ENCODE measurements around the gene RIMBP2.

The RIMBP2 gene

GRCh38 chr12:130729344-130729743 is 13.2 kb upstream of the RIMBP2 start:
- Histone ChIP-seq H3K4me3 (ENCODE audit: low read depth in 1 of 2, low read length in 2 of 2) (no peak overlapping the region), H4K20me1 (ENCODE audit: insufficient read depth, low read length) (no peaks in the 10 kb centered on the region), H3K9ac (ENCODE audit: low read depth, low read length) (no peak overlapping the region), H2AFZ (ENCODE audit: low read depth, low read length) (no peak overlapping the region), H3K9me3 (ENCODE audit: insufficient read depth, low read length, severe bottlenecking) (no peaks in the 10 kb centered on the region), H3K4me2 (ENCODE audit: insufficient read depth, low read length) (no peak overlapping the region), H3K36me3 (ENCODE audit: insufficient read depth, low read length) (no peaks in the 10 kb centered on the region), H3K27me3 (ENCODE audit: insufficient read depth, low read length, poor library complexity) (no peaks in the 10 kb centered on the region), H3K79me2 (ENCODE audit: insufficient read depth, low read length) (no peaks in the 10 kb centered on the region), H3K27ac (ENCODE audit: low read length) (no peak overlapping the region), H3K4me1 (ENCODE audit: insufficient read depth, low read length) (no peaks in the 10 kb centered on the region)
- no peak for DNase-seq
- TF ChIP-seq EZH2 (IDR thresholded peaks at IDR 0.05; ENCODE audit: borderline replicate concordance, low read depth, low read length, severe bottlenecking) (no peak), CTCF (IDR thresholded peaks at IDR 0.05; ENCODE audit: borderline replicate concordance, extremely low read depth, low read length, poor library complexity, severe bottlenecking) (no peak)
- ATAC-seq (ENCODE audit: insufficient read depth, low read depth), result no peak

- no peak overlapping the region for H3K27ac ChIP-seq (ENCODE audit: low read length)
- TF ChIP-seq EZH2 (IDR thresholded peaks at IDR 0.05; ENCODE audit: borderline replicate concordance, low read depth, low read length, severe bottlenecking) (no peak), CTCF (IDR thresholded peaks at IDR 0.05; ENCODE audit: borderline replicate concordance, extremely low read depth, low read length, poor library complexity, severe bottlenecking) (no peak)
- H3K9me3 ChIP-seq (ENCODE audit: insufficient read depth, low read length, severe bottlenecking), result no peaks in the 10 kb centered on the region
- no peaks in the 10 kb centered on the region for H4K20me1 ChIP-seq (ENCODE audit: insufficient read depth, low read length)
- H3K27me3 ChIP-seq (ENCODE audit: insufficient read depth, low read length, poor library complexity), result no peaks in the 10 kb centered on the region
- DNase-seq (no peak), ATAC-seq (ENCODE audit: insufficient read depth, low read depth) (no peak)
- no peak overlapping the region for H2AFZ ChIP-seq (ENCODE audit: low read depth, low read length)
- no peak overlapping the region for H3K4me2 ChIP-seq (ENCODE audit: insufficient read depth, low read length)
- no peak overlapping the region for H3K9ac ChIP-seq (ENCODE audit: low read depth, low read length)
- no peaks in the 10 kb centered on the region for H3K36me3 ChIP-seq (ENCODE audit: insufficient read depth, low read length)
- no peaks in the 10 kb centered on the region for H3K4me1 ChIP-seq (ENCODE audit: insufficient read depth, low read length)
- no peaks in the 10 kb centered on the region for H3K79me2 ChIP-seq (ENCODE audit: insufficient read depth, low read length)
- H3K4me3 ChIP-seq (ENCODE audit: low read depth in 1 of 2, low read length in 2 of 2), result no peak overlapping the region
These were observed 12.3 kb upstream of the RIMBP2 start for GRCh38 chr12:130728158-130729058.

- DNase-seq (no peak), ATAC-seq (ENCODE audit: insufficient read depth, low read depth) (no peak)
- Histone ChIP-seq H3K4me1 (ENCODE audit: insufficient read depth, low read length) (peaks cover 19% of the 10 kb centered on the region), H3K27ac (ENCODE audit: low read length) (no peak overlapping the region), H3K36me3 (ENCODE audit: insufficient read depth, low read length) (no peaks in the 10 kb centered on the region), H2AFZ (ENCODE audit: low read depth, low read length) (no peak overlapping the region), H4K20me1 (ENCODE audit: insufficient read depth, low read length) (no peaks in the 10 kb centered on the region), H3K9ac (ENCODE audit: low read depth, low read length) (no peak overlapping the region), H3K27me3 (ENCODE audit: insufficient read depth, low read length, poor library complexity) (no peaks in the 10 kb centered on the region), H3K4me3 (ENCODE audit: low read depth in 1 of 2, low read length in 2 of 2) (no peak overlapping the region), H3K4me2 (ENCODE audit: insufficient read depth, low read length) (no peak overlapping the region), H3K79me2 (ENCODE audit: insufficient read depth, low read length) (no peaks in the 10 kb centered on the region), H3K9me3 (ENCODE audit: insufficient read depth, low read length, severe bottlenecking) (peaks cover 3% of the 10 kb centered on the region)
- TF ChIP-seq EZH2 (IDR thresholded peaks at IDR 0.05; ENCODE audit: borderline replicate concordance, low read depth, low read length, severe bottlenecking), result no peak
These were observed 3.3 kb upstream of the RIMBP2 start for GRCh38 chr12:130719263-130719859.

GRCh38 chr12:130717752-130718151 is 1.7 kb upstream of the RIMBP2 start:
- ATAC-seq (ENCODE audit: insufficient read depth, low read depth) (no peak), DNase-seq (no peak)
- Histone ChIP-seq H3K9me3 (ENCODE audit: insufficient read depth, low read length, severe bottlenecking) (no peaks in the 10 kb centered on the region), H3K27me3 (ENCODE audit: insufficient read depth, low read length, poor library complexity) (no peaks in the 10 kb centered on the region), H3K4me3 (ENCODE audit: low read depth in 1 of 2, low read length in 2 of 2) (no peak overlapping the region), H3K27ac (ENCODE audit: low read length) (no peak overlapping the region), H3K79me2 (ENCODE audit: insufficient read depth, low read length) (no peaks in the 10 kb centered on the region), H3K9ac (ENCODE audit: low read depth, low read length) (no peak overlapping the region), H3K4me1 (ENCODE audit: insufficient read depth, low read length) (peaks cover 20% of the 10 kb centered on the region), H4K20me1 (ENCODE audit: insufficient read depth, low read length) (no peaks in the 10 kb centered on the region), H3K36me3 (ENCODE audit: insufficient read depth, low read length) (no peaks in the 10 kb centered on the region), H2AFZ (ENCODE audit: low read depth, low read length) (no peak overlapping the region), H3K4me2 (ENCODE audit: insufficient read depth, low read length) (no peak overlapping the region)
- TF ChIP-seq CTCF (IDR thresholded peaks at IDR 0.05; ENCODE audit: borderline replicate concordance, extremely low read depth, low read length, poor library complexity, severe bottlenecking), result no peak
- no peak for TF ChIP-seq EZH2 (IDR thresholded peaks at IDR 0.05; ENCODE audit: borderline replicate concordance, low read depth, low read length, severe bottlenecking)
